Measurements from ENCODE around the gene TBATA.

DNA sequence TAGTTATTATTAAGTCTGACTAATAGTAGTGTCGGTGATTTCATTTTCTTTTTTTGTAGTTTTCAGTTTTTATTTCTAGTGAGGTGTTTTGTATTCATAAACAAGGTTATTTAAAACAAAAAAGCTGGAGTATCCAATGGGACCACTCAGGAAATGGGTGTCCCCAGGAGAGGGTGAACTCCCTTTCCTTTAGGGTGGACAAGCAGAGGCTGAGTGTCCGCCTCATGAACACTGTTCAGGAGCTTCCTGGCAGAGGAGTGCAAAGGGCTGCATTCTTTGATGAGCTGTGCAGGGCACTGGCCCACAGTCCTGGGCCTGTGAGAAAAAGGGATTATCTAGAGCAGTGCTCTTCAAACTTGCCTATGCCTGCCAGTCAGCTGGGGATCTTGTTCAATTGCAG lies 56.8 kb downstream of the TBATA start:
- TF ChIP-seq, protein P1, sequence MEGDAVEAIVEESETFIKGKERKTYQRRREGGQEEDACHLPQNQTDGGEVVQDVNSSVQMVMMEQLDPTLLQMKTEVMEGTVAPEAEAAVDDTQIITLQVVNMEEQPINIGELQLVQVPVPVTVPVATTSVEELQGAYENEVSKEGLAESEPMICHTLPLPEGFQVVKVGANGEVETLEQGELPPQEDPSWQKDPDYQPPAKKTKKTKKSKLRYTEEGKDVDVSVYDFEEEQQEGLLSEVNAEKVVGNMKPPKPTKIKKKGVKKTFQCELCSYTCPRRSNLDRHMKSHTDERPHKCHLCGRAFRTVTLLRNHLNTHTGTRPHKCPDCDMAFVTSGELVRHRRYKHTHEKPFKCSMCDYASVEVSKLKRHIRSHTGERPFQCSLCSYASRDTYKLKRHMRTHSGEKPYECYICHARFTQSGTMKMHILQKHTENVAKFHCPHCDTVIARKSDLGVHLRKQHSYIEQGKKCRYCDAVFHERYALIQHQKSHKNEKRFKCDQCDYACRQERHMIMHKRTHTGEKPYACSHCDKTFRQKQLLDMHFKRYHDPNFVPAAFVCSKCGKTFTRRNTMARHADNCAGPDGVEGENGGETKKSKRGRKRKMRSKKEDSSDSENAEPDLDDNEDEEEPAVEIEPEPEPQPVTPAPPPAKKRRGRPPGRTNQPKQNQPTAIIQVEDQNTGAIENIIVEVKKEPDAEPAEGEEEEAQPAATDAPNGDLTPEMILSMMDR (optimal IDR thresholded peaks at IDR 0.05 in 1 of 3, IDR thresholded peaks at IDR 0.05 in 1 of 3, conservative IDR thresholded peaks at IDR 0.05 in 1 of 3; ENCODE audit: extremely low read depth in 1 of 3, insufficient read depth in 2 of 3, low read length in 3 of 3), result no peak
- no peak for TF ChIP-seq EZH2 (IDR thresholded peaks at IDR 0.05; ENCODE audit: low read length)
